NCI-H460 (cell line): Measurements from ENCODE around the gene FIGNL2. TPM values are rescaled to one million over a fixed set of nuclear protein-coding genes. Genes with fewer than 3 reads are reported as not detected.

Experiments used
- DNase-seq: peaks from one replicate; pipeline ENCODE4 v3.0.0-alpha.2; 2016; ENCODE audit warnings: low read depth; ENCODE audit errors: extremely low read depth
- total RNA-seq: library from RNA; depleted of rRNA; stranded (reverse); fragments of >200 nt; shearing (Covaris generic); gene quantifications from 2 replicates; pipeline ENCODE4 v1.2.3, GENCODE V29; 2014; rRNA removed

FIGNL2 gene
- total RNA-seq, 1 experiment from 2014 or later: 0.10 TPM

- DNase-seq: no peak
These were observed 70.5 kb downstream of the FIGNL2 start for GRCh38 chr12:51777973-51778372.

- no peak for DNase-seq
These were observed 71.1 kb downstream of the FIGNL2 start for GRCh38 chr12:51777457-51777856.

- DNase-seq: no peak
These were observed 73.6 kb downstream of the FIGNL2 start for GRCh38 chr12:51774933-51775332.

GRCh38 chr12:51773145-51773869, 75.2 kb downstream of the FIGNL2 start:
- peak; percentile 30 for DNase-seq

- DNase-seq: no peak
These were observed 77.5 kb downstream of the FIGNL2 start for GRCh38 chr12:51771008-51771407.

Other genes with a start within 250 kb of the FIGNL2 start
- not detected in 2 replicates for gene ANKRD33, start 39.4 kb upstream of the FIGNL2 start, total RNA-seq
- gene ACVRL1, start 58.8 kb upstream of the FIGNL2 start, total RNA-seq: not detected in 2 replicates
- 7.4 and 7.7 TPM in 2 replicates for gene ACVR1B, start 103.0 kb upstream of the FIGNL2 start, total RNA-seq
- 0.32 TPM in 1 of 2 replicates, not detected in the other for gene TAMALIN, start 158.2 kb upstream of the FIGNL2 start, total RNA-seq
- 92.3 and 94.6 TPM in 2 replicates for gene NR4A1, start 202.7 kb upstream of the FIGNL2 start, total RNA-seq
- 92.1 and 96.9 TPM in 2 replicates for gene ATG101, start 221.3 kb upstream of the FIGNL2 start, total RNA-seq
- 0.12 TPM in 1 of 2 replicates, not detected in the other for gene SMIM41, start 231.0 kb upstream of the FIGNL2 start, total RNA-seq